Activated CD4-positive, alpha-beta T cell treated with anti-CD3 and anti-CD28 coated beads for 4 hours (primary cell): Measurements from ENCODE around the gene MYRF.
A peak's percentile ranks its signal among the peaks of the same experiment; 100 is the strongest.

Experiments
- DNase-seq, 2 donors: peaks; one replicate each; pipeline ENCODE4 v3.0.0-alpha.2; 2020

MYRF gene

DNA sequence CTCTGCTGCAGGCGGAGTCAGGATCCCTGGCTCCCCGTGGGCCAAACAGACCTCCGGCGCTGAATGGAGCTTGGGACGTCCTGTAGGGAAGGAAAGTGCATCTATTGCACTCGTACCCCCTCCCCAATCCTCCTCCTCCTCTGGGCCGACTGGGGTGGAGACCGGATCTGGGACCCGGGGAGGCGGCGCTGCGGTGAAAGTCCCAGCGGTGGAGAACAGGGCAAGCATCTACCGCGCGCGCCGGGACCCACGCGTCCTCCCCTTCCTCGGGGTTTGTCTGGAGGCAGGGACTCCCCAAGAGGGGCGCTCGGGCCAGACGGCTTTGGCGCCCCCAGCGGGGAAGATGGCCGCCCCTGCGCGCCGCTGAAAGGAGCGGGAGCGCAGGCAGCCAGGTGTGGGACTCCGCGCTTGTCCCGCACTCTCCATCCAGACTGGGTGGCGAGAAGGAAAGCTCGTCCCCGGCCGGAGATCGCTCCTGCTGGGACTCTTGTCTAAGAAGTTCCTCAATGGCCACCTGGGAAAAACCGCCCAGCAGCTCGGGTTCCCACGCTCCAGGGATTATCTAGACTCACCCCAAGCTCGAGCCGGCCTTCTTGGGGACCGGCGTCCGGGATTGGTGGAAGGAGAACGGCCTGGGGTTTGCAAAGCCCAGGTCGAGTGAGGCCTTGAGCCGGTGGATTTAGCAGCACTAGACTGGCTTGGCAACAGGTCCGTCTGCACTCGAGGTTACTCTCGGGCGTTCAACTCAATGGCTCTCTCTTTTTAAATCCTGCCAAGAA lies 76.4 kb downstream of the MYRF start:
- peak; percentile 6 to 22 for DNase-seq

DNA sequence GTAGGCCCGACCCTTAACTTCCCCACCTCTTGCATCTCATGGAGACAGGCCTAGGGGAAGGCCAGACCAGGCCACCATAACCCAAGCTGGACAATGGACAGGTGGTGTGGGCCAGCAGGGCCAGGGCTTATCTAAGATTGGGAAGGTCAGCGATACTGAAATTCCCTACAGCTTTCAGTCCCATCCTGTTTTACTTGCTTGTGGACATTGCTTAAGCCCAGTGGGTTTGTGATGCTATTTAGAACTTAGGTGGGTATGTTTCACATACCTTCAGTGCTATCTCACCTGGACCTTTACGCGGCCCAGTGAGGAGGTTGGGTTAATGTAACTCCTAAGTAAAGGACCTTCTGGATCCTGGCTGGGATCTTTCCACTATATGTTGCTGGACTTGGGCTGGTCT lies 77.4 kb downstream of the MYRF start:
- no peak for DNase-seq

DNA sequence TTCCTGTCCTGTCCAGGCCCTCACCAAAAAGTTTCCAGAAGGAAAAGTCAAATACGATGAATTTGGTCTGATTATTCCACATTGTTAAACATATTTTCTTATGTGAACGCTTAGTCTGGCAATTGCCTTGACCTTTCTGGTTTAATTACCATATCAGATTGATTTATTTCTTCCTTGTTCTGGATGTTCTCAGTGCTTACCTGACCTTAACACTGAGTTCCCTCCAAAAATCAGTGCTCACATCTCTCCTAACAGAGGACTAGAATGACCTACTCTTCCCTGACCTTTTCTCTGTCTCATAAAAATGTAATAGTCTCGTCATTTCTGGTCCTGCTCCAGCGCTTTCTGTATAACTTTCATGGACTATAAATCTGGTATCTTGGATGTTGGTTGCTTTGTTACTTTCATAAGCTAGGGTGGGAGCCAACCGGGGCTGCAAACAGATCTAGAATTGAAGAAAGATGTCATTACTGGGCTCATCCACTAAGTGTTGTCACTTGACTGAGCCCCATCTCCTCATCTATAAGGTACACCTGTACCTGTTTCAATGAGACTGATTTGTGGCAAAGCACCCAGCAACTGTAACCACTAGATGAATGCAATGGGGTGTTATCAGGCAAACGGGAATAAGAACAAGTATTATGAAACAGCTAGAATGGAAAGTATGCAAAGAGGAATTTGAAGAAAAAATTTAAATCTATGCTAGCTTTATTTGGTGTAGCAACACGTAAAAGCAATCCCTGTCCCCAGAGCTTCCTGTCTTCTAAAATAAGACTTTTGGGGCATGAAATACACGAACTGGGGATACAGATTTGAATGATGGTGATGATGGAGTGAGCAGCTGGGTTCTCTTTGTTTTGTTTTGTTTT lies 78.0 kb downstream of the MYRF start:
- DNase-seq, result no peak

DNA sequence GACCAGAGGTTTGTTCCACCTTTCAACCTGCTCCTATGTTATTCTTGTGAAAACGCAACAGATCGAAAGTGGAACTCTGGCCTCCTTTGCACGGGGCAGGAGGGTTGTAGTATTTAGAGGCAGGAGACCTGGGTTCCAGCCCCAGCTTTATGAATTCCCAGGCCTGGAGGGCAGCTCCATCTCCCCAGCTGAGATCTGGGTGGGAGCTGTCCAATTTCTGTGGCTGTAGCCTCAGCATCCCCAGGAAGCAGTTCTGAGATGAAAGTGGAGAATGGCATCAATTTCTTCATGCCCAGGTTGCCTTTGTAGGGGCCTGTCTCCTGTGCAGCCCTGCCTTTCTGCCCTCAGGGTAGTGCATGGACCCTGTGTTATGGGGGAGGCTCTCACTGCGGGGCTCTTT lies 79.8 kb downstream of the MYRF start:
- DNase-seq, result no peak

DNA sequence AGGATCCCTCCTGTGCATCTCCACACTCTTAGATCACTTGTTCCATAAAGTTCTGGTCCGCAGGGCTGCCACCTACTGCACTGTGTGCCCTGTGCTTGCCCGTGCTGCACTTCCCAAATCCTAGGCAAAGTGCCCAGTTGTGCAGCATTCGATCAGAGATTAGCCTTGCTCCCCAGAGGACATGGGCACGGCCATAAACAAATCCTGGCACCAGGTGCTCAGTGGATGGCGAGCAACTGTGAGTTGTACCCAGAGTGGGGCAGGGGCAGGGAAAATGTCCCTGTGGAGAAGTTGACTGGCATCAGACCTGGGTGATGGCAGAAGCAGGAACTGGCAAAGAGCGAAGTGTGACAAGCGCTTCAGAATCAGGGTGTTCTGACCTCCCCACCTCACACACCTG lies 80.3 kb downstream of the MYRF start:
- no peak for DNase-seq

DNA sequence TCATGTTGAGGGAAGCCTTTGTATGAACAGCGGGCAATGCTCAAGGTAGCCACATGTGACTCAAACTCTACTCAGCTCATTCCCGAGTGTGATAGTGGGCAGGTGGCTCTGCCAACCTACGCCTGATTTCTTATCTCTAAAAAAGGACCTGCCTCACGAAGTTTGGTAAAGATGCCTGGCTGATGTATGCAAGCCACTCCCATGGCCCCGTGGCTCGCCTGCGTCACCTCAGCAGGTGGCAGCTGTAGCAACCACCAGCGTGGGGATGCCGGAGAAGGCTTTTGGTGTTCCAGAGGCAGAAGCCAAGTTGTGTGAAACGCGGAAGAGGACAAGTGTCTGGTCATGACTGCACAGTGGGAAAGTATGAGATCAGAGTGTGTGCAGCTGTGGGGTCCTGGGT lies 81.0 kb downstream of the MYRF start:
- no peak for DNase-seq

DNA sequence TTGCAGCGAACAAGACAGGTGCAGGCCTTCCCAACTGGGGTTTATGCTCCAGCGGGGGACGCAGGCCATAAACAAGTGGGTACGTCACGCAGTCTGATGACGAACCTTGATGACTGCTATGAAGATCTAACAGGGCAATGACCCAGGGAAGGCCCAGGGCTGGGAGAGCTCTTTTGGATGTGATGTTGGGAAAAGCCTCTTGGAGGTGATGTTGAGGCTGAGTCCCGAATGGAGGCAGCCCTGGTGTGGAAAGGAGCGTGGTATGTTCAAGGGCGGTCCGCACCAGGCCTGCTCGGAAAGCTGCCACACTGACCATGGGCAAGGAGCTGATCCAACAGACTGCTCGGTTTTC lies 81.5 kb downstream of the MYRF start:
- no peak for DNase-seq

DNA sequence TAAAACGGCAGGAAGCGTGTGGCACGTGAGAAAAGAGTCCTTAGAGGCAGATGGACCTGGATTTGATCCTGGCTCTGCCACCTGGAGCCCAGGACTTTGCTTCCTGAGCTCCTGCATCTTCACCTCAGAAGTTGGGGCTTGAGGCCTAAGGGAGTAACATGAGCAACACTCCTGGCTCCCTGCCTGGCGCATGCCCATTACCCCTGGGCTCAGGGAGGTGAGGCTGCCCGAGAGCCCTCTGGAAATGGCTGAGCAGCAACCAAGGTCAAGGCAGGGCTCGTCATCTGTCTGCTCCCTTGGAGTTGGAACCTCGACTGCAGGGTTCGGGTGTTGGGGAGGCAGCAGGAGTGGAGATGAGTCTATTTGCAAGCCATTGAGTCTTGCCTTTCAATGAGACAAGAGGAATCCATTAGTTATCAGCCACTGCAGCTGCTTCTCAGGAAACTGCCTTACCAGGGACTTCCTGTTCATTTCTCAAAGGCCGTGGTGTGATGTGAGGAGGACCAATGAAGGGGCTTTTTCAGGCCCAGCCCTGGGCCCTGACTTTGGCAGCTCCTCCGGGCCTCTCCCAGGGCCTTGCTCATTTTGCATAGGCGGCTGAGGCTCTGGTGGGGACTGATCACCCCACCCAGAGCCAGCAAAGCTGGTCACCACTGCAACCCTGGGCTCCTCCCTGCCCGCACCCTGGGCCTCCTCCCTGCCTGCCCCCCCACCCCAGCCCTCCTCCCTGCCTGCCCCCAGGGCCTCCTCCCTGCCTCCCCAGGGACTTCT lies 82.0 kb downstream of the MYRF start:
- peak; percentile 13 to 19 for DNase-seq

DNA sequence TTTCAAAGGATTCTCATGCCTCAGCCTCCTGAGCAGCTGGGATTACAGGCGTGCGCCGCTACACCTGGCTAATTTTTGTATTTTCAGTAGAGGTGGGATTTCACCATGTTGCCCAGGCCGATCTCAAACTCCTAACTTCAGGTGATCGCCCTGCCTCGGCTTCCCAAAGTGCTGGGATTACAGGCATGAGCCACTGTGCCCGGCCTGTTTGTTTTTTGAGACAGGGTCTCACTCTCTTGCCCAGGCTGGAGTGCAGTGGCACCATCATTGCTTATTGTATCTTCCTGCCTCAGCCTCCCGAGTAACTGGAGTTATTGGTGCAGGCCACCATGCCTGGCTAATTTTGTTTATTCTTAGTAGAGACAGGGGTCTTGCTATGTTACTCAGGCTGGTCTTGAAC lies 83.8 kb downstream of the MYRF start:
- DNase-seq, result no peak

DNA sequence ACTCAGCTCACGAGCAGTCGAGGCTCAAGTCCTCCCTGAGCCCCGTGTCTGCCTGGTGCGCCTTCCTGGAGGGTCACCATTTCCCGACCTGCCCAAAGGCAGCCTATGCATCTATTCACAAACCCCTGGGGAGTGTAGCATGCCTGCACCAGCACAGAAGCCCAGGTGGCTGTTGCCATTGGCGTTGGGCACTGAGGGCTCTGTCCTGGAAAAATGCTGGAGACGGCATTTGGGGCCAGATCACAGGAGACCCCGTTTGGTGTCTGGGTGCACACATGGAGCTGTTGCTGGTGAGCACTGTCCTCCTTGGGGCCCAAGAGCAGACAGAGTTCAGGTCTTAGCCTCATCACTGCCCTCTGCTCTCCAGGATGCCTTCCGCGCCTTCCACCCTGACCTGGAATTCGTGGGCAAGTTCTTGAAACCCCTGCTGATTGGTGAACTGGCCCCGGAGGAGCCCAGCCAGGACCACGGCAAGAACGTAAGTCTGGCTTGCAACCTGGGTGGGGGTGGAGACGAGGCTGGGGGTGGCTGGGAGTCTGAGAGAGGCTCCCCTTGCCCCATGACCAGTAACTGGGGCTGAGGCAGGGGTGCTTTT lies 85.1 kb downstream of the MYRF start:
- no peak for DNase-seq
